H54 (cell line): Measurements from ENCODE around the gene TAB2.

ENCODE experiments used
- DNase-seq: peaks from one replicate; pipeline ENCODE4 v3.0.0; 2011; ENCODE audit warnings: low spot score, mixed read lengths; ENCODE audit not compliant: insufficient read length
- FAIRE-seq: peaks from 3 replicates; lab custom pipeline; 2011; peaks lifted over from hg19 to GRCh38; lab: Jason Lieb, UNC
- POLR2A ChIP-seq: IDR thresholded peaks from 2 replicates; pipeline ENCODE4 v1.6.1; 2011; ENCODE audit warnings: low read depth, mild to moderate bottlenecking, low read length

The TAB2 gene

GRCh38 chr6:149289192-149289781 lies 28.2 kb upstream of the TAB2 start:
- TF ChIP-seq POLR2A: no peak
- DNase-seq (no peak), FAIRE-seq (no peak)

GRCh38 chr6:149289966-149290365 lies 27.5 kb upstream of the TAB2 start:
- DNase-seq (no peak), FAIRE-seq (no peak)
- no peak for TF ChIP-seq POLR2A

GRCh38 chr6:149293244-149293643 lies 24.3 kb upstream of the TAB2 start:
- DNase-seq (no peak), FAIRE-seq (no peak)
- no peak for TF ChIP-seq POLR2A

- no peak for TF ChIP-seq POLR2A
- no peak for DNase-seq
- FAIRE-seq: no peak
Observed at GRCh38 chr6:149300563-149300962, 16.9 kb upstream of the TAB2 start.

DNA sequence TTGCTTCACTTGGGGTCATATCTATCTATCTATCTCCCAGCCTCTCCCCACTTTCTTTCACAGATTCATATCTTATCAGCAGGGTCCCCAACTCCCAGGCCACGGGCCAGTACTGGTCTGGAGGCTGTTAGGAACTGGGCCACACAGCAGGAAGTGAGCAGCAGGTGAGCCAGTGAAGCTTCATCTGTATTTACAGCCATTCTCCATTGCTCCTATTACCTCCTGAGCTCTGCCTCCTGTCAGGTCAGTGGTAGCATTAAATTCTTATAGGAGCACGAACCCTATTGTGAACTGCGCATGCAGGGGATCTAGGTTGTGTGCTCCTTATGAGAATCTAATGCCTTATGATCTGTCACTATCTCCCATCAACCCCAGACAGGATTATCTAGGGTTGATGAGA lies 14.8 kb upstream of the TAB2 start:
- TF ChIP-seq POLR2A: no peak
- no peak for DNase-seq
- no peak for FAIRE-seq

GRCh38 chr6:149303468-149303867 lies 14.0 kb upstream of the TAB2 start:
- DNase-seq (no peak), FAIRE-seq (no peak)
- no peak for TF ChIP-seq POLR2A

DNA sequence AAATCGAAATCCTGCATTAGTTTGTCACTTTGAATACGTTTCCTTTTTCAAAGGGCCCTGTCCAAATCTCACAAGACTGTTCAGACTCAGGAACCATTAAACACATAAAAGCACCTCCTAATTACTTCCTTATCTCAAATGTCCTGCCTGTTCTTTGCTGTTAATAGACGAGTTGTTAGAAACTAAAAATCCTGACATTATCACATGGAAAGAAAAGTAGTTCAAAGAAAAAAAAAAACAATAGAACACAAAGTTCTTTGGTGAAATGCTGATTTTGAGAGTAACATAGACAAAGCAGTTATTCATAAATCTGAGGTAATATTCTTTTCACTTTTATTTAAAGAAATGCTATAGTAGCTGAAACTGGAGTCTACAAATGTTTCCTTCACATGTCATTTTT lies 12.1 kb upstream of the TAB2 start:
- TF ChIP-seq POLR2A: no peak
- DNase-seq (no peak), FAIRE-seq (no peak)

DNA sequence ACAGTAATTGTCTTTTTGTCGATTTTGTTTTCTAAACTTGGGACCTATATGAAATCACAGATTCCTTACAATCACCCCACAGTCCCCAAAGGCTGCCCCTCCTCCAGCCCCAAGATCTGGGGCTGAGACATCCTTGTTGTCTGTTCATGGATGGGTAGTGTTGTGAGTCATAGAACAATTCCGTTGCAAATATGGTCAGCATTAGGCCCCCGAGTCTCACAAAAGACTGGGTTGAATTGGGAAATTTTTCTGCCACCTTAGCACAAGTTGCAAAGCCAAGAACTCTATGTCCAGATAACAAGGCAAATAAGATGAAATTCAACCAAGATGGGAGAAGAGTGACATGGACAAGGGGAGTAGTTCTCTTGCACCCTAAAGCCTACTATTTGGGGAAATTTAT lies 10.5 kb upstream of the TAB2 start:
- no peak for DNase-seq
- FAIRE-seq: peak; percentile 93

DNA sequence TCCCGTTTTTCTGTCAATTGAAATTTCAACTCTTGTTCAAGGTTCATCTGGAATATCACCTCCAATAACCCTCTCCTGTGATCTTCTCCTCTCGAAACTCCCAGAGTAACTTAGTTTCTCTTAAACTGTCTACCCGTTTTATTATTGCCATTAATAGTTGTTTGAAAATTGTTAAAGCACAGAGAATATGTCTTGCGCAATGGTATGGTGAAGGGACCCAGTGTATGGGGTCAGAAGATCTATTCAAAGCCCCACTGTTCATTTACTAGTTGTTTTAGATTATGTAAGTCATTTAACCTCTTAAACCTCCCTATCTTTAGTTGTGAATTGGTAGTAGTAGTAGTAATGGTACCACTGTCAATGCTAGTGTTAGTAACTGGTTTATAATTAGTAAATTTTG lies 6.2 kb upstream of the TAB2 start:
- TF ChIP-seq POLR2A: no peak
- no peak for FAIRE-seq
- no peak for DNase-seq

More for the DNA sequence above, 10.5 kb upstream of the TAB2 start:
- no peak for TF ChIP-seq POLR2A

DNA sequence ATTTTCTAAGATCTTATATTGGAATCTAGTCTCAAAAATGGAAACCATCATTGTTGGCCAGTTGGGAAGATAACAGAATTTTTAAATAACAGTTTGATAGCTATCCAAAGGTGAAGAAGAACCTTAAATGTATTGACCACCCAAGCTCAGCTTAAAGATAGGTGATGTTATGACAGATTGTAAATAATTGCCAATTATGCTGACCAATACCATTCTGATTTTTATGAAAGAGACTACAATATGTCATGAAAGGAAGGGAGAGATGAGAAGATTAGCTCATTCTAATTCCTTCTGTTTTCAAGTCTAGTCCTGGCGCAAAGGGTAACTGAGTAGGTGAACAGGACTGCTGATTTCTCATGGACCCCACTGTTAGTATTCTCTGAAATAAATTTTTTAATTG lies 5.7 kb upstream of the TAB2 start:
- no peak for FAIRE-seq
- TF ChIP-seq POLR2A: no peak
- DNase-seq: no peak

DNA sequence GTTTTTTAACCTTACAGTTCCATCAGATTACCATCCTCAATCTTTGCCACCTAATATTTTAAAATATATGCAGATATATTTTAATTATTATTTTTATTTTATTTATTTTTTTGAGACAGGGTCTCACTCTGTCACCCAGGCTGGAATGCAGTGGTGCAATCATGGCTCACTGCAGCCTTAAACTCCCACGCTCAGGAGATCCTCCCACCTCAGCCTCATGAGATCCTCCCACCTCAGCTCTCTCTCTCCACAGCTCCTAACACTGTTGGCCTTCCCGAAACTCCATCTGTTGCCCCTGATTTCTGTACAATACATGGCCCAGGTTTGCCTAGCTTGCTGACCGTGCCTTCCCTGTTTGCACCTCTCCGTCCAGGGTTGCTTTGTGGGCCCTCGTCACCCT lies 4.4 kb upstream of the TAB2 start:
- DNase-seq (no peak), FAIRE-seq (no peak)
- no peak for TF ChIP-seq POLR2A

GRCh38 chr6:149313861-149314260 lies 3.7 kb upstream of the TAB2 start:
- DNase-seq: no peak
- FAIRE-seq: no peak
- TF ChIP-seq POLR2A: no peak

DNA sequence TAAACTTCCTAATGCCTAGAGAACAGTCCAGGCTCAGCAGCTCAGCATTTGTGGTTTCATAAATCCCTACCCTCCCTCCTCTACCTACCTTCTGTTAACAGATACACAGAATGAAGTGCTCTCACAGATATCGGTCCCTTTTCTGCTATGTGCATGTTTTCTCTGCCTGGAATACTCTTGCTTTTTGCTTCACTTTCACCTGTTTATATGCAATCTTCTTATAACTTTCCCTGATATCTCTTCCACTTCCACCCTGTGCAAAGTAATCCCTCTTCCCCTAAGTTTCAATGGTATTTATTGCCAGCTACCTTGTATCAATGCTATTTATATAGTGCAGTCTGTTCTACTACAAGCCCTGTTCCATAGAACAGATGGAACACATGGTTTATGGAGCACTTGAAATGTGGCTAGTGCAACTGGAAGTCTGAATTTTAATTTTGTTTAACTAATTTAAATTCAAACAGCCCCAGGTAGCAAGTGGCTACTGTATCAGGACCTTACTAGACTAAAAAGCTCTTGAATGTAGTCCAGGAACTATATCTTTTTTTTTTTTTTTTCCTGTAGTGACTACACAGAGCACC lies 3.1 kb upstream of the TAB2 start:
- no peak for TF ChIP-seq POLR2A
- no peak for FAIRE-seq

DNA sequence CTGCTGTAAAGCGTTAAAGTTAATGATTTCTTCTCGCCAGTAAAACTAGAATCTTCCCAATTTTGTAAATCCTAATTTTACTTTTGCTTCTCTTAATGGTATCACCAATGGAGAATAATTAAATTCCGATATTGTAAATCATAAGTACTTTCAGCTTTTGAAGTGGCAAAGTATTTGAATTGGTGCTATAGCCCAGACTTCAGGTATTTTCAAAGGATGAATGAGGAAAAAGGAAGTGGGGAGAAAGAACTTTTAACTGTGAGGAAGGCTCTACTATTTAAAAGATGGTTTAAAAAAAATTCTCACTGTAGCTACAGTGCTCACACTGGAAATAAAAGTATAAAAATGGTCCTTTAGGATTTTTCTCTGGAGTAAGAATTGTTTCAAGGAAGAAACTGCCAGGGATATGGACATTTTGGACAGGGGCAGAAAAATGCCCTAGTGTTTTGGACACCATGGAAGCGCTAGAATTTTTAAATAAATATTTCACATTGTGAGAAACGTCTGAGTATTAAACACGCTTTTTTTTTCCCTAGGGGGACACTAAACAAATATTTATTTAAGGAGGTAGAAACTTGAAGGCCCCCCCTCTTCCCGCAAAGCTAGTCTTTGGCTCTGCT lies 1.3 kb upstream of the TAB2 start:
- DNase-seq (no peak), FAIRE-seq (no peak)
- TF ChIP-seq POLR2A: no peak

More for the DNA sequence above, 3.1 kb upstream of the TAB2 start:
- DNase-seq: no peak
